HG03432 (cell line): ENCODE measurements around the gene SUCLA2.

ENCODE experiments used
- ATAC-seq: cut with Tn5 transposase; IDR thresholded peaks from one replicate; pipeline ENCODE4 v1.9.1; 2021; ENCODE audit warnings: mild to moderate bottlenecking, moderate library complexity; ENCODE audit not compliant: unreplicated experiment

The SUCLA2 gene

GRCh38 chr13:47904891-47905290 is 96.2 kb downstream of the SUCLA2 start:
- no peak for ATAC-seq

GRCh38 chr13:47904241-47904640 is 96.8 kb downstream of the SUCLA2 start:
- no peak for ATAC-seq

DNA sequence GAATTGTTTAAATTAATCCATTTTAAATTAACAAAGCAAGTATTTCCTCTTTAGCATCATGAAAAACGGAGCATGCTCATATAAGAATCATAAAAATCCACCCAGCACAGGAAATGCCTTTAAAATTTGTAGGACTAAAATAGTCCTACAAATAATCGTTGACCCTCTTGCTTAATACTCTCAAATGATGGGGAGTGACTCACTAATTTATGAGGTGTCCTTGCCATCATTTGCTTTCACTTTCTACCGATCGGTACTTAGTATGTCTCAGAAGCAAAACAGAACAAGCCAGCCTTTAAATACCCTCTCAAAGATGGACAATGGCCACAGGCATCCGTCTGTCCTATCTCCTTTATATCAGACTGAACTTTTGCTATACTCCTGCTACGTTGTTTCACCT is 97.2 kb downstream of the SUCLA2 start:
- ATAC-seq, result no peak

- ATAC-seq, result no peak
Measured at GRCh38 chr13:47901441-47901840, 99.6 kb downstream of the SUCLA2 start.

GRCh38 chr13:47898080-47898479 is 103.0 kb downstream of the SUCLA2 start:
- no peak for ATAC-seq

DNA sequence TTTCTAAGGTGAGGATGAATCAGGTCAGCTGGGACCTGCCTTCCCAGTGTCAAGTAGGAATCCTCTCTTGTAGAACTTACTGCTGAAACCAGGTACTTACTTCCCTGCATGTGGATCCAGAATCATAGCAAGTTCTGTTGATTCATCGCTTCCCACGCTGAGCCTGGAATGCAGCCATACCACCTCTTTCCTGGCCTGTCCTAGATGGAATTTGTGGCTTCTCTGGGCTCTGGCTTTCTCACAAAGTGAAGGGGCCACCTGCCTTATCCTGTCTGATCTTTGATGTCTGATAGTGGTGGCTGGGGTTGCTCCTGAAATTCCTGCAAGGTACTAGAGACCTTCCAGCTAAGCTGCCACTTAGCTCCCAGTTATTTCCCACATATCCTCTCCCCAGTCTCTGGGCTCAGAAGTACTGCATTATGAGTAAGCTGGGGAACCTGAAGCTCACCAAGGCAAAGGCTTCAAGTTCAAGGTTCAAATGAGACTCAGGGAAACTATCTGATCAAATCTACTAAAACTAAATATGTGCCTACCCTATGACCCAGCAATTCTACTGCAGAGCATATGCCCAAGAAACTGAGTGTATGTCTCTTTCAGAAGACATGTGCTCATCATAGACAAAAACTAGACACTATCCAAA is 103.5 kb downstream of the SUCLA2 start:
- no peak for ATAC-seq

DNA sequence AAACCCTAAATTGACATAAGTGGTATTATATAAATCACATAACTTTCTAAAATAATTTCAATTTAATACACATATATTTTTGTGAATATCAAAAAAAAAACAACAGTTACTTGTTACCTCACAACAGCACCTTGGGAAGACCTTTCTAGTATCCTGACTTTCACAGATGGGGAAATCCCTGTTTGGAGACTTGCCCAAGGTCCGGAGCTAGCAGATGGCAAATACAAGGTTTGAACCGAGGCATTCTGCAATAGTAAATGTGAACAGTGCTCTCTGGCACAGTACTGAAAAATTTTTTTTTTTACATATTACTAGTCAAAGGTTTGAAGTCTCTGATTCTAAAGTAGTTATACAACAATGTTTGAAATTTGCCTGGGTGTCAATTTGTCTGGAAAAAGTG is 104.5 kb downstream of the SUCLA2 start:
- ATAC-seq, result no peak

GRCh38 chr13:47896111-47896510 is 105.0 kb downstream of the SUCLA2 start:
- no peak for ATAC-seq

GRCh38 chr13:47893527-47893926 is 107.5 kb downstream of the SUCLA2 start:
- ATAC-seq, result no peak
